ENCODE measurements around the gene WDPCP. TPM values are rescaled to one million over a fixed set of nuclear protein-coding genes. Genes with fewer than 3 reads are reported as not detected.

WDPCP gene
- total and polyA plus RNA-seq, 12 donors: 2.7 to 14.6 (median 9.3) TPM

DNA sequence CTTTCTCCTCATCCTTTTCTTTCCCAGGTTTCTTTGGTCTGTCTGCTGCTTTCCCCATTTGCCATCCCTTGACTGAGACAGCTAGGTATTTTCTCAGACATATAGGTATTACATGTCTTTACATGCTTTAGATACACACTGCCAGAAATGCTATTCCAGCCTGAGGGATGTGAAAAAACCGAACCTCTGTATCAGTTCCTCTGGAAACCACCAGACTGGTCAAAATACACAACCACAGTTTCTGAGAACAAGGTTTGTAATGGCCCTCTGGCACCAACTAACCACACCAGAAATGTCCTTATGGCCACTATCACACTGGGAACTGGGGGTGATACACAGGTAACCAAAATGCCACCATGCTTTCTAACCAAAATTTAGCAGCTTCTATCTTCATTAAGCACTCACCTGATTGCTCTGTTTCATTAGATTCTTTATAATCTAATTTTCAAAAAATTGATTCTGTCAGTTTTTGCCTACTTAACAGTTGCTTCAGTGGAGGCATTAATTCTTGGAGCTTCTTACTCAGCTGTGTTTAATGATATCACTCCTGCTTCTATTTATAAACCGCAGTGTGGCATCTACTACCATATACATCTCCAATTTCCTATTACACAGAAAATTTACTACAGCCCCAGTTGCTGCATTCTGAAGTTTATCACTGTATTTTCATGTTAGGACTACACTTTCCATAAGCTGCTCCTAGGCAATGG is 243.5 kb downstream of the WDPCP start:
- DNase-seq: no peak
- Histone ChIP-seq H3K4me1 (replicated peaks in 1 of 2) (no peaks in the 10 kb centered on the region), H3K4me3 (no peak overlapping the region), H3K27me3 (no peaks in the 10 kb centered on the region), H3K36me3 (replicated peaks in 1 of 2) (no peaks in the 10 kb centered on the region), H3K27ac (no peak overlapping the region), H3K9me3 (replicated peaks in 1 of 3) (peaks cover 0 to 11% (median 0%) of the 10 kb centered on the region in 3 donors)
- TF ChIP-seq, protein P1, sequence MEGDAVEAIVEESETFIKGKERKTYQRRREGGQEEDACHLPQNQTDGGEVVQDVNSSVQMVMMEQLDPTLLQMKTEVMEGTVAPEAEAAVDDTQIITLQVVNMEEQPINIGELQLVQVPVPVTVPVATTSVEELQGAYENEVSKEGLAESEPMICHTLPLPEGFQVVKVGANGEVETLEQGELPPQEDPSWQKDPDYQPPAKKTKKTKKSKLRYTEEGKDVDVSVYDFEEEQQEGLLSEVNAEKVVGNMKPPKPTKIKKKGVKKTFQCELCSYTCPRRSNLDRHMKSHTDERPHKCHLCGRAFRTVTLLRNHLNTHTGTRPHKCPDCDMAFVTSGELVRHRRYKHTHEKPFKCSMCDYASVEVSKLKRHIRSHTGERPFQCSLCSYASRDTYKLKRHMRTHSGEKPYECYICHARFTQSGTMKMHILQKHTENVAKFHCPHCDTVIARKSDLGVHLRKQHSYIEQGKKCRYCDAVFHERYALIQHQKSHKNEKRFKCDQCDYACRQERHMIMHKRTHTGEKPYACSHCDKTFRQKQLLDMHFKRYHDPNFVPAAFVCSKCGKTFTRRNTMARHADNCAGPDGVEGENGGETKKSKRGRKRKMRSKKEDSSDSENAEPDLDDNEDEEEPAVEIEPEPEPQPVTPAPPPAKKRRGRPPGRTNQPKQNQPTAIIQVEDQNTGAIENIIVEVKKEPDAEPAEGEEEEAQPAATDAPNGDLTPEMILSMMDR (IDR thresholded peaks at IDR 0.05): no peak
- TF ChIP-seq POLR2A (IDR thresholded peaks at IDR 0.05): no peak
- intact Hi-C loops (cut with DNase I): no loop called here
- 97 to 98% (median 97%) methylated on average over 2 of the region's 2 CpGs for WGBS, 4 donors

DNA sequence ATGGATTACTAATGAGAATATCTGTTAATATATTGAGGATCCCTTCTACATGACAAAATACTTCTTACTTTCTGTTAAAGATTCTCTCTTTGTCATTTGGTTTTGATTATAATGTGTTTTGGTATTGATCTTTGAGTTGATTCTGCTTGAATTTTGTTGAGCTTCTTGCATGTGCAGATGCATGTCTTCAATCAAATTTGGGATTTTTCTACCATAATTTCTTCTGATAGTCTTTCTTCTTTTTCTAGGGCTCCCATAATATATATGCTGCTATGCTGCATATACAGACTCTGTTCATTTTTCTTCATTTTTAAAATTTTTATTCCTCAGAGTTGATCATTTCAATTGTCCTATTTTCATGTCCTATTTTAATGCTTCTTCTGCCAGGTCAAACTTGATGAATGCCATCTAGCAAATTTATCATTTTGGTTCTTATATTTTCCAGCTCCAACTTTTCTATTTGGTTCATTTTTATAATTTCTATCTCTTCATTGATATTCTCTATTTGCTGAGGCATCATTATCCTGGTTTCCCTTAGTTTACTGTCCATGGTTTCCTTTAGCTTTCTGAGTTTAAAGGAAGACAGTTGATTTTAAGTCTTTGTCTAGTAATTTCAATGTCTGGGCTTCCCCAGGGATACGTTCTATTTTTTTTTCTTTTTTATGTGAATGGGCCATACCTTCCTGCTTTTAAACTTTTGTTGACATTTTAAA is 244.7 kb downstream of the WDPCP start:
- intact Hi-C loops (cut with DNase I): no loop called here
- WGBS, 4 donors: 0 to 100% (median 76%) methylated on average over 1 of the region's 1 CpG
- H3K4me3 ChIP-seq: no peak overlapping the region
- H3K9me3 ChIP-seq (replicated peaks in 1 of 3): peaks cover 0 to 11% (median 0%) of the 10 kb centered on the region in 3 donors
- TF ChIP-seq POLR2A (IDR thresholded peaks at IDR 0.05): no peak
- TF ChIP-seq, protein P1 (IDR thresholded peaks at IDR 0.05): no peak
- no peak for DNase-seq
- H3K27ac ChIP-seq: no peak overlapping the region
- no peaks in the 10 kb centered on the region for H3K27me3 ChIP-seq
- no peaks in the 10 kb centered on the region for H3K36me3 ChIP-seq (replicated peaks in 1 of 2)
- H3K4me1 ChIP-seq (replicated peaks in 1 of 2): no peaks in the 10 kb centered on the region

DNA sequence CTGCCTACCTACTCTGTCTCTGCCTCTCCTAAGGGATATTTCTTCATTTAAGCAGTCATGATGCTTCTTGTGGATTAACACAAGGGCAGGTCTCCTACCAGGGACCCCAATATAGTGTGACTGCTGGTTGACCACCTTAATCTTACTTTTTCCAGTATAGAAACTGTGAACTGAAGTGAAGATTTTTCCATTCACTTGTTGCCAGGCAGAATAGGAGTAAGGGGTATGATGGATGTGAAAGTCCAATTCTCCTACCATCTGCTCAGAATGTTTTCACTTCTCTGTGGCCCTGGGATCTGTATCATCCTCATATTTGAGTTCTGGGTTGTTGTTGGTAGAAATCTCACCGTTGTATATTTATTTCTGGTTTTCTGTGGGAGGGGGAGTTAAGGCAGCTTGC is 247.8 kb downstream of the WDPCP start:
- Histone ChIP-seq H3K27ac (no peak overlapping the region), H3K4me1 (replicated peaks in 1 of 2) (no peaks in the 10 kb centered on the region), H3K27me3 (no peaks in the 10 kb centered on the region), H3K4me3 (no peak overlapping the region), H3K36me3 (replicated peaks in 1 of 2) (no peaks in the 10 kb centered on the region), H3K9me3 (replicated peaks in 1 of 3) (peaks cover 0 to 11% (median 0%) of the 10 kb centered on the region in 3 donors)
- no peak for DNase-seq
- 87 to 100% (median 92%) methylated on average over 1 of the region's 1 CpG for WGBS, 4 donors
- intact Hi-C loops (cut with DNase I): no loop called here
- TF ChIP-seq, protein P1 (IDR thresholded peaks at IDR 0.05): no peak
- TF ChIP-seq POLR2A (IDR thresholded peaks at IDR 0.05): no peak

DNA sequence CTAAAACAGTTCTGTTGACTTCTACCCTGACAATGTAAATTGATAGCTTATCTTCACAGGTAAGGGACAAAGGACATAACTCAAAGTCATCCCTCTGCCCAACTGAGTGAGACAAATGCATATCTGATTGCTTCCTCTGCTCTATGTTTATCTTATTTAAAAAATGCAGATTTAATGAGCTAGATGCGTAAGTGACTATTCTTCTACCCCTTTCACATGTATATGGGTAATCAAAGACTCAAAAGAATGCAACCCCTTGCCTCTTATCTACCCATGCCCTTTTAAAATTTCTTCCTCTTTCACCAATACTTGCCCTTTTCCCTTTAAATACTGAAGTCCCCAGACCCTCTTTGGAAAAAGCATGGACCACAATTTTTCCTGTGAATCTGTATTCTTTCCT is 253.4 kb downstream of the WDPCP start:
- no peaks in the 10 kb centered on the region for H3K4me1 ChIP-seq (replicated peaks in 1 of 2)
- H3K36me3 ChIP-seq (replicated peaks in 1 of 2): no peaks in the 10 kb centered on the region
- TF ChIP-seq, protein P1 (IDR thresholded peaks at IDR 0.05): no peak
- TF ChIP-seq POLR2A (IDR thresholded peaks at IDR 0.05): no peak
- no peak overlapping the region for H3K27ac ChIP-seq
- WGBS, 4 donors: 92 to 100% (median 95%) methylated on average over 1 of the region's 1 CpG
- no peaks in the 10 kb centered on the region for H3K9me3 ChIP-seq (replicated peaks in 1 of 3)
- intact Hi-C loops (cut with DNase I): no loop called here
- H3K27me3 ChIP-seq: no peaks in the 10 kb centered on the region
- H3K4me3 ChIP-seq: no peak overlapping the region
- DNase-seq: no peak
